GM23248 (cell line): ENCODE measurements around the gene OR2H2. TPM values are rescaled to one million over a fixed set of nuclear protein-coding genes. Genes with fewer than 3 reads are reported as not detected.

Experiments
- DNase-seq: peaks from one replicate; pipeline ENCODE4 v3.0.0-alpha.2; 2015
- H2AFZ ChIP-seq: fragments of 200-600 bp; sonication (generic); 2 replicates; pipeline ENCODE4 v1.6.1; 2016; ENCODE audit warnings: antibody characterized with exemption
- H3F3A ChIP-seq: fragments of 200-600 bp; sonication (generic); 2 replicates; pipeline ENCODE4 v1.6.1; 2016; ENCODE audit warnings: mild to moderate bottlenecking, antibody characterized with exemption, mixed run types; ENCODE audit not compliant: insufficient read depth
- H3K27ac ChIP-seq: fragments of 200-600 bp; sonication (generic); 2 replicates; pipeline ENCODE4 v1.5.1; 2016; ENCODE audit warnings: mild to moderate bottlenecking
- H3K27me3 ChIP-seq: fragments of 200-600 bp; sonication (generic); replicated peaks from 2 replicates; pipeline ENCODE4 v1.6.1; 2016; ENCODE audit warnings: mild to moderate bottlenecking; ENCODE audit not compliant: insufficient read depth
- H3K36me3 ChIP-seq: fragments of 200-600 bp; sonication (generic); 2 replicates; pipeline ENCODE4 v1.6.1; 2016; ENCODE audit warnings: low read depth, mild to moderate bottlenecking
- H3K4me1 ChIP-seq: fragments of 200-600 bp; sonication (generic); 2 replicates; pipeline ENCODE4 v1.6.1; 2016; ENCODE audit warnings: mild to moderate bottlenecking; ENCODE audit not compliant: insufficient read depth
- H3K4me2 ChIP-seq: fragments of 200-600 bp; sonication (generic); one replicate; pipeline ENCODE4 v1.6.1; 2016; ENCODE audit warnings: mild to moderate bottlenecking; ENCODE audit not compliant: unreplicated experiment
- H3K4me3 ChIP-seq: fragments of 200-600 bp; sonication (generic); 2 replicates; pipeline ENCODE4 v1.5.1; 2016; ENCODE audit warnings: mild to moderate bottlenecking
- H3K79me2 ChIP-seq: fragments of 200-600 bp; sonication (generic); 2 replicates; pipeline ENCODE4 v1.6.1; 2016; ENCODE audit warnings: mild to moderate bottlenecking; ENCODE audit not compliant: insufficient read depth
- H3K9ac ChIP-seq: fragments of 200-600 bp; sonication (generic); 2 replicates; pipeline ENCODE4 v1.6.1; 2016; ENCODE audit warnings: mild to moderate bottlenecking
- H3K9me2 ChIP-seq: fragments of 200-600 bp; sonication (generic); 2 replicates; pipeline ENCODE4 v1.6.1; 2016; ENCODE audit warnings: mixed run types, mild to moderate bottlenecking, moderate library complexity; ENCODE audit not compliant: insufficient read depth
- H3K9me3 ChIP-seq: fragments of 200-600 bp; sonication (generic); one replicate; pipeline ENCODE4 v1.6.1; 2017; ENCODE audit warnings: low read depth
- H4K20me1 ChIP-seq: fragments of 200-600 bp; sonication (generic); 2 replicates; pipeline ENCODE4 v1.6.0; 2016; ENCODE audit not compliant: insufficient read depth
- EZH2 ChIP-seq: fragments of 200-600 bp; sonication (generic); IDR thresholded peaks from 2 replicates; pipeline ENCODE4 v1.6.1; 2018; ENCODE audit warnings: antibody characterized with exemption, mild to moderate bottlenecking; ENCODE audit not compliant: insufficient read depth, poor library complexity, severe bottlenecking
- EZH2phosphoT487 ChIP-seq: fragments of 200-600 bp; sonication (generic); IDR thresholded peaks from 2 replicates; pipeline ENCODE4 v1.6.1; 2018; ENCODE audit warnings: antibody characterized with exemption, moderate library complexity, mild to moderate bottlenecking, low read depth; ENCODE audit not compliant: insufficient read depth
- WGBS, 2 experiments: methylation state at CpG; one replicate each; pipeline ENCODE4 v1.1.6; 2015 to 2017; ENCODE audit warnings: low lambda C conversion rate in 2 of 2, low coverage in 1 of 2; ENCODE audit errors: missing lambda C conversion rate in 2 of 2; 5-methylcytosine and 5-hydroxymethylcytosine counted together
- in situ Hi-C: fragments of 300-500 bp; cut with MboI; formaldehyde crosslinking; loops from 2 replicates; pipeline ENCODE4 v1.15.0; 2020
- polyA plus RNA-seq: library from polyadenylated mRNA; unstranded; fragments of >200 nt; fragmentation: Nextera tagmentation; extraction: Ambion mirVana; gene quantifications from 2 replicates; pipeline ENCODE4 v1.2.1, GENCODE V29; 2016
- total RNA-seq: library from RNA; depleted of rRNA; stranded (reverse); fragments of >200 nt; shearing (Covaris generic); gene quantifications from 2 replicates; pipeline ENCODE4 v1.2.3, GENCODE V29; 2014; rRNA removed

OR2H2 gene
- total RNA-seq (not detected in 2 replicates), polyA plus RNA-seq (not detected in 2 replicates)

- H3F3A ChIP-seq, result no peaks in the 10 kb centered on the region
- TF ChIP-seq EZH2phosphoT487 (no peak), EZH2 (no peak)
- no peaks in the 10 kb centered on the region for H3K36me3 ChIP-seq
- no peak within 1 kb of the TSS for H2AFZ ChIP-seq
- H3K9ac ChIP-seq, result no peak within 1 kb of the TSS
- no peak within 1 kb of the TSS for H3K4me2 ChIP-seq
- no peaks in the 10 kb centered on the region for H3K4me1 ChIP-seq
- H3K27me3 ChIP-seq, result peaks cover 5% of the 10 kb centered on the region; the same call in 1 of the 2 replicates
- DNase-seq, result no peak
- no peak within 1 kb of the TSS for H3K4me3 ChIP-seq
- no peaks in the 10 kb centered on the region for H4K20me1 ChIP-seq
- H3K9me2 ChIP-seq, result no peaks in the 10 kb centered on the region
- no peak within 1 kb of the TSS for H3K27ac ChIP-seq
- no peaks in the 10 kb centered on the region for H3K9me3 ChIP-seq
- H3K79me2 ChIP-seq, result no peaks in the 10 kb centered on the region
- in situ Hi-C loops, result loop anchor here (25.0 kb wide), 1 partner anchor 898 kb away; no protein-coding TSS in a partner anchor
Observed at GRCh38 chr6:29584821-29585220, at the start of gene OR2H2. Gene OR2H2 (plus strand): TSS chr6:29585121. CDS start chr6:29587945, 2,824 bp downstream.

DNA sequence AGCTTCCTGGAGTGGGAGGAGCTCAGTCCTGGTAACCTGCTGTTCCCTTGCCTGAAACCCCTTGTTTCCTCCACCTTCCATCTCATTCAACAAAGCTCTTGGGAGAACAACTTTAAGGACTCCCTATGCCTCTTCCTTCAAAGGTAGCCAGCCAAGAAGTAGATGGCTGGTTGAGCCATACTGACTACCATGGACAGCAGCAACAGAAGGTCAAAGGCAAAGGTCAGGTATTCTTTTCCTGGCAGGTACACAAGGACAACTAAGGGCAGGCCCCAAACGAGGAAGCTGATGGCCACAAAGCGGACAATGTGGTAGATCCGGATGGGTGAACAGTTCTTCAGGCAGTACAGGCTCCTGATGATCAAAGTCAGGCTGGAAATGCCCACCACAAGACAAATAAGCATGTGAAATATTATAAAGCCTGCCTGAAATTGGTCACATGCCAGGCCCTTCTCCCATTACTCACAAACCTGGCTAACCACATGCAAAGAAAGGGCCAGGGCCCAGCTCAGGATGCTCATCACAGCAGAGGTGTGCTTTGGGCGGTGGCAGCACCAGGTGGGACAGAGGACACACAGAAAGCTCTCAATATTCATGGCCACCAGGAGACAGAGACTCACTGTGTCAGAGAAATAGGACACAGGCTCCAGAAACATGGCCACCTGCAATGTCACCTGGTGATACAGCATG lies 47.1 kb upstream of the OR2H2 start:
- H3K4me3 ChIP-seq, result no peak overlapping the region
- 18 to 24% methylated on average over 4 of the region's 4 CpGs for WGBS, 2 experiments
- H3K27ac ChIP-seq, result no peak overlapping the region
- H3F3A ChIP-seq, result no peaks in the 10 kb centered on the region
- H3K36me3 ChIP-seq, result no peaks in the 10 kb centered on the region
- H4K20me1 ChIP-seq, result no peaks in the 10 kb centered on the region
- H3K27me3 ChIP-seq, result no peaks in the 10 kb centered on the region
- H2AFZ ChIP-seq, result no peak overlapping the region
- in situ Hi-C loops, result no loop called here
- TF ChIP-seq EZH2phosphoT487 (no peak), EZH2 (no peak)
- H3K4me2 ChIP-seq, result no peak overlapping the region
- H3K4me1 ChIP-seq, result no peaks in the 10 kb centered on the region
- no peaks in the 10 kb centered on the region for H3K9me3 ChIP-seq
- H3K9ac ChIP-seq, result no peak overlapping the region
- H3K79me2 ChIP-seq, result no peaks in the 10 kb centered on the region
- no peak for DNase-seq
- no peaks in the 10 kb centered on the region for H3K9me2 ChIP-seq

GRCh38 chr6:29547573-29547972 lies 37.3 kb upstream of the OR2H2 start:
- in situ Hi-C loops, result no loop called here
- H3K4me3 ChIP-seq, result no peak overlapping the region
- H3K27ac ChIP-seq, result no peak overlapping the region
- H3K4me2 ChIP-seq, result no peak overlapping the region
- H3K9me2 ChIP-seq, result no peaks in the 10 kb centered on the region
- TF ChIP-seq EZH2 (no peak), EZH2phosphoT487 (no peak)
- no peaks in the 10 kb centered on the region for H3K27me3 ChIP-seq
- no peak for DNase-seq
- H2AFZ ChIP-seq, result no peak overlapping the region
- no peak overlapping the region for H3K9ac ChIP-seq
- no peaks in the 10 kb centered on the region for H3F3A ChIP-seq
- WGBS, 2 experiments, result 2% methylated on average over 3 of the region's 3 CpGs
- no peaks in the 10 kb centered on the region for H3K36me3 ChIP-seq
- no peaks in the 10 kb centered on the region for H3K4me1 ChIP-seq
- H4K20me1 ChIP-seq, result no peaks in the 10 kb centered on the region
- no peaks in the 10 kb centered on the region for H3K9me3 ChIP-seq
- no peaks in the 10 kb centered on the region for H3K79me2 ChIP-seq

GRCh38 chr6:29552512-29553051 lies 32.3 kb upstream of the OR2H2 start:
- no peaks in the 10 kb centered on the region for H3F3A ChIP-seq
- H3K79me2 ChIP-seq, result no peaks in the 10 kb centered on the region
- in situ Hi-C loops, result no loop called here
- H3K27me3 ChIP-seq, result peaks cover 19% of the 10 kb centered on the region
- no peak overlapping the region for H2AFZ ChIP-seq
- TF ChIP-seq EZH2phosphoT487 (no peak), EZH2 (peak; percentile 31)
- DNase-seq, result peak; percentile 65
- no peak overlapping the region for H3K27ac ChIP-seq
- no peaks in the 10 kb centered on the region for H3K36me3 ChIP-seq
- no peaks in the 10 kb centered on the region for H4K20me1 ChIP-seq
- no peaks in the 10 kb centered on the region for H3K9me2 ChIP-seq
- 27 to 31% methylated on average over 5 of the region's 5 CpGs for WGBS, 2 experiments
- no peaks in the 10 kb centered on the region for H3K9me3 ChIP-seq
- H3K4me3 ChIP-seq, result no peak overlapping the region
- no peak overlapping the region for H3K4me2 ChIP-seq
- no peak overlapping the region for H3K9ac ChIP-seq
- no peaks in the 10 kb centered on the region for H3K4me1 ChIP-seq
